ENCODE results near the gene DPH3.

The DPH3 gene

GRCh38 chr3:16233806-16234205, 30.9 kb downstream of the DPH3 start:
- DNase-seq (ENCODE audit: low spot score) = no peak

- DNase-seq (ENCODE audit: low spot score) = no peak
Measured at GRCh38 chr3:16231983-16232382, 32.8 kb downstream of the DPH3 start.

DNA sequence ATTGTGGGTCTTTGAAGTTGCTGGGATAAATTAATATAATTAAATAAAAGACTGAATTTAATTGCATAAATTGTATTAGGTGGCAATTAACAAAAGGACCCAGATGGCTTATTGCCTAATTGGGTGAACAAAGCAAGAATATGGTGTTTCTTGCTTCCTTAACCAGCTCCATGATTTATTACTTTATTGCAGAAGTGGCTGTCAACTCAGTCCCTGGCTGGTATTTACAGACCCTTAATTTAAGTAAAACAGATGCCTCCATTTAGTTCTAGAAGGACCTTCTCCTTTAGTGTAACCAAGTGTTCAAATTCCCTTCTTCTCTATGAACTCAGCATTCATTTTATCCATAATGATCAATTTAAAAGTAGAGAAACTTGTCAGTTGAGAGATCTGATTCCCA, 35.1 kb downstream of the DPH3 start:
- DNase-seq (ENCODE audit: low spot score) = no peak

DNA sequence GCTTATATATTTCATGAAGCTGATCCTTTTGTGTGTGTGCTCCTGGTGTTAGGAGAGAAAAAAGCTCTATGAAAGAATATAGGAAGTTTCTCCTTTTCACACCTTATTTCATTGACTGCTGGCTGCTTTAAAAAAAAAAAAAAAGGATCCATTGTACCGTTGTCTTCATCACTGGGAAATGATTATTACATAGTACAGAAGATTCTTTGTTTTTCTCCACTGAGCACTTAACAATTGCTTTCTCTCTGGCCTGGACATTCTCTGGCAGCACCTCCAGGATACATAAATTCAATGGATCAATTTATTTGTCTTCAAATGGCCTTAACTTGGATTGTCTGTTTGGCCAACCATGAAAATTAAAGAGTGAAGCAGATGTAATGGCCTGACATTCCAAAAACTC, 37.2 kb downstream of the DPH3 start:
- no peak for DNase-seq (ENCODE audit: low spot score)

- no peak for DNase-seq (ENCODE audit: low spot score)
Measured at GRCh38 chr3:16224325-16224724, 40.4 kb downstream of the DPH3 start.

- DNase-seq (ENCODE audit: low spot score) = no peak
Measured at GRCh38 chr3:16222547-16222946, 42.2 kb downstream of the DPH3 start.

DNA sequence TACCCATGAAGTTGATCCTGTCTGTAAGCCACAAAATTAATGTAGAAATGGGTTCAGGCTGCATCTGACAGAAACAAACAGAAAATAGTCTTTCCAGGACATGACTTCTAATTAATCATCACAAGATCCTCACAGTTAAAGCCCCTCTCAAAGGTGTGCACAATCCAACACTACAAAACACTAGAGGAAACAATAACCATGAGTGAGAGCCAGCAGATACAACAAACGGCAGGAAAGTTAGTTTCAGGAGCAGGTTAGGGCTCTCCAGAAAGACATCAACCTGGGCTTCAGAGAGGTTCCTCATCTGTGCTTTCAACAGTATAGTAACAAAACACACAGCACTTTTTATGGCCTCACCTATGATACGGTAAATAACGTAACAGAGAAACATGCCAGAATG, 42.8 kb downstream of the DPH3 start:
- no peak for DNase-seq (ENCODE audit: low spot score)

DNA sequence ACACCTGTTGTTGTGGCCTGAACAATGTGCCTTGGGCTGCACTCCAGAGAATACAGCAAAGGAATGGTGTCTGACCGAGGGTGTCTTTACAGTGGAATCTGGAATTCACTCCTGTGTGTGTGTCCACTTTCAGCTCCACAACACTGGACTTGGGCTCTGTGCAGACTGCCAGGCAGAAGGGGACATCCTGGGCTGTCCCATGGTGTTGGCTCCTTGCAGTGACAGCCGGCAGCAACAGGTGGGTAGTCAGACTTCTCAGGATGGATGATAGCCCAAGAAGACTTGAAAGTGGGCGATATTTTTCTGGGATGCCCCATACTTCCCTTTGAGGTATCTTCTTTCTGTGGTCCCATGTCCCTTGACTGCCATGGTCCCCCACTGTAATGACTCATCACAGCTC, 45.0 kb downstream of the DPH3 start:
- no peak for DNase-seq (ENCODE audit: low spot score)

GRCh38 chr3:16216373-16216935, 48.3 kb downstream of the DPH3 start:
- DNase-seq (ENCODE audit: low spot score) = no peak

- DNase-seq (ENCODE audit: low spot score) = no peak
Measured at GRCh38 chr3:16214366-16214765, 50.4 kb downstream of the DPH3 start.

DNA sequence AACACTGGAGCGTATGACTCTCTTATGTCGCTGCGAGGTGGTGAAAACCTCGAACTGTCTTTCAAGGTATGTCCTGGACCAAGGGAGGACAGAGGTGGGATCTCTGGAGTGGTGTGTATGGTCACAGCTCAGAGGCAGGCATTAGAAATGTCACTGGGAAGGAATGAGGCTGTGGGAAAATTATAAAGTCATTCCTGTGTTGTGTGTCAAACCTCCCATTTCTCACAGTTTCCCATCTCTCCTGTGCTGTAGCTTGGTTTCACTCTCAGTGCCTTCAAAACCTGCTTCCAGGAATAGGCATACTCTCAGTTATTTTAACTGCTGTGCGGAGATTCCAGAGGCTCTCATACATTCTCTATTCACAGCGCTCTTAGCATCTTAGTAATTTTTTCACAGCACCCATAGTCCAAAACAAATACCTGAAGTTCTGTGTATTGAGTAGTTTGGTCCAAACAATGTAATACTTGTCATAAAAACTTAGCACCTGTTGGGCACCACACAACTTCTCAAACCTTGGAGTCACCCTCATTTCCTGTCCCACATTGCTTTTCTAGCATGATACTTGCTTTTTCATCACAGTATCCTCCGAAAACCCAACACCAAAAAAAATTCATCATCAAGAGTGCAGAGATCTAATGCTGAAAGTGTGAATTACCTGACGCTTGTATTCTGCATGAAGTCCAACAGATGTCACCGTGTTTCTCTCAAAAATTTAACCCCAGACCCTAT, 53.4 kb downstream of the DPH3 start:
- DNase-seq (ENCODE audit: low spot score) = no peak
